Measurements from ENCODE around the gene USF3.
"Not testable (repeated sequence)": the region's sequence is repeated elsewhere in the genome, so short reads cannot be mapped to it uniquely, and the experiment has no call there.

The USF3 gene

GRCh38 chr3:113654851-113655250 is 41.6 kb downstream of the USF3 start:
- DNase-seq (ENCODE audit: low read depth in 2 of 2) = no peak

GRCh38 chr3:113654310-113654709 is 42.1 kb downstream of the USF3 start:
- no peak for DNase-seq (ENCODE audit: low read depth in 2 of 2)

GRCh38 chr3:113649174-113649845 is 47.1 kb downstream of the USF3 start:
- DNase-seq (ENCODE audit: low read depth in 2 of 2) = no peak

GRCh38 chr3:113648524-113648923 is 47.9 kb downstream of the USF3 start:
- DNase-seq (ENCODE audit: low read depth in 2 of 2) = no peak

- DNase-seq (ENCODE audit: low read depth in 2 of 2) = no peak
These were observed 52.9 kb downstream of the USF3 start for GRCh38 chr3:113643583-113643982.

GRCh38 chr3:113638910-113639309 is 57.5 kb downstream of the USF3 start:
- DNase-seq (ENCODE audit: low read depth in 2 of 2) = no peak

- no peak for DNase-seq (ENCODE audit: low read depth in 2 of 2)
These were observed 58.7 kb downstream of the USF3 start for GRCh38 chr3:113637756-113638155.

GRCh38 chr3:113636034-113636433 is 60.4 kb downstream of the USF3 start:
- DNase-seq (ENCODE audit: low read depth in 2 of 2) = not testable (repeated sequence)

GRCh38 chr3:113634782-113635474 is 61.5 kb downstream of the USF3 start:
- no peak for DNase-seq (ENCODE audit: low read depth in 2 of 2)

- DNase-seq (ENCODE audit: low read depth in 2 of 2) = no peak
These were observed 64.9 kb downstream of the USF3 start for GRCh38 chr3:113631573-113631972.

- no peak for DNase-seq (ENCODE audit: low read depth in 2 of 2)
These were observed 65.4 kb downstream of the USF3 start for GRCh38 chr3:113630956-113631542.

GRCh38 chr3:113629584-113630421 is 66.6 kb downstream of the USF3 start:
- DNase-seq (ENCODE audit: low read depth in 2 of 2) = no peak

- DNase-seq (ENCODE audit: low read depth in 2 of 2) = no peak
These were observed 67.7 kb downstream of the USF3 start for GRCh38 chr3:113628788-113629187.

- no peak for DNase-seq (ENCODE audit: low read depth in 2 of 2)
These were observed 68.1 kb downstream of the USF3 start for GRCh38 chr3:113628316-113628715.

- no peak for DNase-seq (ENCODE audit: low read depth in 2 of 2)
These were observed 69.7 kb downstream of the USF3 start for GRCh38 chr3:113626503-113627371.

GRCh38 chr3:113625834-113626233 is 70.6 kb downstream of the USF3 start:
- no peak for DNase-seq (ENCODE audit: low read depth in 2 of 2)

GRCh38 chr3:113623811-113624210 is 72.6 kb downstream of the USF3 start:
- no peak for DNase-seq (ENCODE audit: low read depth in 2 of 2)

GRCh38 chr3:113623324-113623723 is 73.1 kb downstream of the USF3 start:
- no peak for DNase-seq (ENCODE audit: low read depth in 2 of 2)

GRCh38 chr3:113620091-113620490 is 76.4 kb downstream of the USF3 start:
- no peak for DNase-seq (ENCODE audit: low read depth in 2 of 2)

GRCh38 chr3:113617726-113618125 is 78.7 kb downstream of the USF3 start:
- no peak for DNase-seq (ENCODE audit: low read depth in 2 of 2)

- no peak for DNase-seq (ENCODE audit: low read depth in 2 of 2)
These were observed 80.5 kb downstream of the USF3 start for GRCh38 chr3:113615976-113616375.

Data from stimulated activated CD8-positive, alpha-beta memory T cell treated with anti-CD3 and anti-CD28 coated beads, Interleukin-15, amount 100 ng/mL, for 48 hours (primary cell).